Globus pallidus (tissue), 1 donor: ENCODE data around the gene CDYL.

ENCODE experiments used
- DNase-seq: peaks from one replicate; pipeline ENCODE4 v3.0.0-alpha.2; 2015; ENCODE audit warnings: low spot score

Gene CDYL

GRCh38 chr6:4884646-4885340, 108.6 kb downstream of the CDYL start:
- no peak for DNase-seq

GRCh38 chr6:4885341-4885933, 109.2 kb downstream of the CDYL start:
- DNase-seq = no peak

- no peak for DNase-seq
Observed at GRCh38 chr6:4888841-4889240, 112.6 kb downstream of the CDYL start.

- DNase-seq = no peak
Observed at GRCh38 chr6:4889701-4890100, 113.5 kb downstream of the CDYL start.

GRCh38 chr6:4890191-4890590, 114.0 kb downstream of the CDYL start:
- DNase-seq = no peak

GRCh38 chr6:4890627-4891026, 114.4 kb downstream of the CDYL start:
- DNase-seq = no peak

GRCh38 chr6:4891141-4891540, 114.9 kb downstream of the CDYL start:
- DNase-seq = no peak

- no peak for DNase-seq
Observed at GRCh38 chr6:4892785-4893485, 116.7 kb downstream of the CDYL start.

- DNase-seq = no peak
Observed at GRCh38 chr6:4894049-4894448, 117.8 kb downstream of the CDYL start.

GRCh38 chr6:4895971-4896370, 119.8 kb downstream of the CDYL start:
- no peak for DNase-seq

- no peak for DNase-seq
Observed at GRCh38 chr6:4896401-4896800, 120.2 kb downstream of the CDYL start.

GRCh38 chr6:4899249-4900034, 123.2 kb downstream of the CDYL start:
- DNase-seq = no peak

- peak; percentile 38 for DNase-seq
Observed at GRCh38 chr6:4901386-4902061, 125.3 kb downstream of the CDYL start.

- no peak for DNase-seq
Observed at GRCh38 chr6:4902363-4902762, 126.2 kb downstream of the CDYL start.

GRCh38 chr6:4903121-4903520, 126.9 kb downstream of the CDYL start:
- DNase-seq = no peak

GRCh38 chr6:4903751-4904370, 127.7 kb downstream of the CDYL start:
- DNase-seq = no peak

GRCh38 chr6:4904461-4905025, 128.3 kb downstream of the CDYL start:
- DNase-seq = no peak

- DNase-seq = no peak
Observed at GRCh38 chr6:4905826-4906225, 129.6 kb downstream of the CDYL start.

GRCh38 chr6:4906293-4907276, 130.4 kb downstream of the CDYL start:
- DNase-seq = no peak

- DNase-seq = no peak
Observed at GRCh38 chr6:4907602-4908001, 131.4 kb downstream of the CDYL start.
